GM10248 (cell line): ENCODE measurements around the gene SEPTIN8.

Experiments
- CTCF ChIA-PET: fragments of 300-600 bp; sonication (Branson Sonifier 250); formaldehyde crosslinking; extraction: SDS; loops from one replicate; lab custom pipeline; 2021; ENCODE audit warnings: antibody characterized with exemption; lab: Yijun Ruan, JAX
- POLR2A ChIA-PET: fragments of 350-650 bp; sonication (Branson Sonifier 250); formaldehyde crosslinking; extraction: SDS; loops from one replicate; lab custom pipeline; 2020; ENCODE audit warnings: antibody characterized with exemption; lab: Yijun Ruan, JAX
- DNase-seq: peaks from one replicate; pipeline ENCODE4 v3.0.0; 2012; ENCODE audit errors: extremely low spot score
- TF ChIP-seq, protein P1 (sequence below): IDR thresholded peaks from 2 replicates; pipeline ENCODE4 v1.5.1; 2012; ENCODE audit warnings: mild to moderate bottlenecking, low read depth; ENCODE audit errors: extremely low read depth, missing control alignments, control extremely low read depth

The SEPTIN8 gene

DNA sequence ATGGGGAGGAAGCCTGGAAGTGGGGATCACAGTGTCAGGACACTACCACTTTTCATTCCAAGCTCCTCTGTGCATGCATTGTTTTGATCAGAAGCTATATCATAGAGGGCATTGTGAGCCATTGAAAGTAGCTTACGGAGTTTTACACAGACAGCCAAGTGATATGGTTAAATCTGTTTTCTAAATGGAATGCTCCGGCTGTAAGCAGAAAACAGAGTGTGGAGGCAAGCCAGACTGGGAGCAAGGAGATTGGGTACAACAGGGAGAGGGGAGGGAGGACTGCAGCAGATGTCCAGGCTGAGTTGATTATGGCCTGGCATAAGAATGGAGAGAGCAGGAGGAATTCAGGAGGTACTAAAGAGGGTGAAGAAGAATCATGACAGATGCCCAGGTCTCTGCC, 20.6 kb upstream of the SEPTIN8 start:
- TF ChIP-seq, protein P1, sequence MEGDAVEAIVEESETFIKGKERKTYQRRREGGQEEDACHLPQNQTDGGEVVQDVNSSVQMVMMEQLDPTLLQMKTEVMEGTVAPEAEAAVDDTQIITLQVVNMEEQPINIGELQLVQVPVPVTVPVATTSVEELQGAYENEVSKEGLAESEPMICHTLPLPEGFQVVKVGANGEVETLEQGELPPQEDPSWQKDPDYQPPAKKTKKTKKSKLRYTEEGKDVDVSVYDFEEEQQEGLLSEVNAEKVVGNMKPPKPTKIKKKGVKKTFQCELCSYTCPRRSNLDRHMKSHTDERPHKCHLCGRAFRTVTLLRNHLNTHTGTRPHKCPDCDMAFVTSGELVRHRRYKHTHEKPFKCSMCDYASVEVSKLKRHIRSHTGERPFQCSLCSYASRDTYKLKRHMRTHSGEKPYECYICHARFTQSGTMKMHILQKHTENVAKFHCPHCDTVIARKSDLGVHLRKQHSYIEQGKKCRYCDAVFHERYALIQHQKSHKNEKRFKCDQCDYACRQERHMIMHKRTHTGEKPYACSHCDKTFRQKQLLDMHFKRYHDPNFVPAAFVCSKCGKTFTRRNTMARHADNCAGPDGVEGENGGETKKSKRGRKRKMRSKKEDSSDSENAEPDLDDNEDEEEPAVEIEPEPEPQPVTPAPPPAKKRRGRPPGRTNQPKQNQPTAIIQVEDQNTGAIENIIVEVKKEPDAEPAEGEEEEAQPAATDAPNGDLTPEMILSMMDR, result no peak
- DNase-seq, result no peak
- CTCF ChIA-PET, result interaction anchor here (0.7 to 4.8 kb wide), 7 partner anchors 10 to 559 kb away, joined by 3 to 29 read pairs (median 4); no protein-coding TSS in a partner anchor
- POLR2A ChIA-PET, result no interaction called here

DNA sequence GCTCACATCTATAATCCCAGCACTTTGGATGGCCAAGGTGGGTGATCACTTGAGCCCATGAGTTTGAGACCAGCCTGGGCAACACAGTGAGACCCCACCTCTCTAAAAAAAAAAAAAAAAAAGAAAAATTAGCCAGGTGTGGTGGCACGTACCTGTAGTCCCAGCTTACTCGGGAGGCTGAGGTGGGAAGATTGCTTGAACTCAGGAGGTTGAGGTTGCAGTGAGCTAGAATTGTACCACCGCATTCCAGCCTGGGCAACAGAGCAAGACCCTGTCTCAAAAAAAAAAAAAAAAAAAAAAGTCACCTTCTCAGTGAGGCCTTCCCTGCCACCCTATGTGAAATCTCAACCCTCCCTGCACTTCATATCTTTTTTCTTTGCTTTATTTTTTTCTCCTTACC, 14.0 kb upstream of the SEPTIN8 start:
- ChIA-PET POLR2A (no interaction called here), CTCF (interaction anchor here (1.3 to 2.1 kb wide), 5 partner anchors 10 to 53 kb away, joined by 3 to 11 read pairs (median 6); partner anchors contain the start of gene KIF3A)
- TF ChIP-seq, protein P1, result no peak
- DNase-seq, result no peak

DNA sequence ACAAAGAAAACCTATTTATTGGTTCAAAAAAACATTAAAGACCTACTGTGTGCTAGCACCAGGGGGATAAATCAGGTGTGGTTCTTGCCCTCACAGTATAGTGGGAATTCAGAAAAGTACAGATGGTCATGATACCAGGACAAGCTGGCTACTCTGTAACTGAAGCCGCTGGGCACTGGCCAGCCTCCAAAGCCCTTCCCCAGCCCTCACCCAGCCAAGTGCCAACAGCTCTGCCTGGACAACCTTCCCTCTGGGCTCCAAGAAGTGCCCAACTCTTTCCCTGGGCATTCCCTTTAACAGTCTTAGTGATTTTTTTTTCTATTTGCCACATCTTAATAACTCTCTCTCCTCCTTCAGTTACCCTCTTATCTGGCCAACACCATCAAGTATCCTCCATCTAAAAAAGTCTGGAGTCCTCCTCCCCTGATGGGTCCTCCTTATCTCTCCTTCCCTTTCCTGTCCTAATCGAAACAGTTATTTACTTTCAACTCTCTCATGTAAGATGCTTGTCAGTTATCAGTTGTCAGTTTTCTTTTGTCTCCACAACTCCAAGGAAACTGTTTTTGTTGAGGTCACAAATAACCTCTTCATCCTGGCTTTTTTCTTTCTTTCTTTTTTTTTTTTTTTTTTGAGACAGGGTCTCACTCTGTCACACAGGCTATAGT, 13.3 kb upstream of the SEPTIN8 start:
- TF ChIP-seq, protein P1, result no peak
- POLR2A ChIA-PET, result no interaction called here
- CTCF ChIA-PET, result interaction anchor here (1.4 to 1.9 kb wide), 3 partner anchors 12 to 30 kb away, joined by 4 to 8 read pairs (median 6); no protein-coding TSS in a partner anchor
- no peak for DNase-seq

DNA sequence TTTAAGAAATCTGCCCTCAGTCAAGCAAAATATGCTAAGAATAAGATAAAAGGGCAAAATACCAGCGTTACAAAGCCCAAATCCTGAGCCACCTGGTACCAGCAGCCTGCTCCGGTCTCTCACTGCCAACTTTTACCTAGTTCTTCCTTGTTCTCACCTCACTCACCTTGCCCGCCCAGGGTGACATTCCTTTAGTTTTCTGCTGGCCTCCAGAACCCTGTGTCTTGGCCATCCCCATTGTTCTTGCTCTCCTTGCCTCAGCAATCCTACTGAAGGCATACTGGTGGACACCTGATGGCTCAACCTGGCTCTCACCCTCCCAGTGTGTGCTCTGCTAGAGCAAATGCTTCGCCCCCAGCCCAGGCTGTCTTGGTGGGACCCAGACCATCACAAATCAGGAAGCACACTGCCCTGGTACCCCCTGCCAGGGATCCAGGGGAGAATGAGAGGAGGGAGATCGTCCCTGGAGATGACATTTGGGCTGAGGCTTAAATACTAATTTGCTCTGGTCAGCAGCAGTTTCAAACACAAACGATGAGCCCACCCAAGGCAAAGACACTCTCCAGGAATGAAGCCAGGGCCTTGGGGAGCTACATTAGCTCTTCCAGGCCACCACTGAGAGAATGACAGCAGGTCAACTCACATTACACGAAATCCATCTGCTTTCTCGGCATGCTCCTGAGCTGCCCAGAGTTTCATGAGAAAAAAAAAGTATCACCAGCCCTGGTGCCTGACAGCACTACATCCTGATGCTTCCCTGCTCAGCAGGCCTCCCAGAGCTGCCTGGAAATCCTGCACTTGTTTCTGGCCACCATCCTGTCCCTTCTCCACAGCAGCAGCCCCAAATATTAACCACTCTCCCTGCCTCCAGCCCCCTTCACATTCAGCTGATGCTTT, 12.2 kb upstream of the SEPTIN8 start:
- CTCF ChIA-PET, result interaction anchor here (1.4 to 1.9 kb wide), 2 partner anchors 19 to 31 kb away, joined by 4 to 8 read pairs; no protein-coding TSS in a partner anchor
- no peak for DNase-seq
- TF ChIP-seq, protein P1, result no peak
- POLR2A ChIA-PET, result no interaction called here

DNA sequence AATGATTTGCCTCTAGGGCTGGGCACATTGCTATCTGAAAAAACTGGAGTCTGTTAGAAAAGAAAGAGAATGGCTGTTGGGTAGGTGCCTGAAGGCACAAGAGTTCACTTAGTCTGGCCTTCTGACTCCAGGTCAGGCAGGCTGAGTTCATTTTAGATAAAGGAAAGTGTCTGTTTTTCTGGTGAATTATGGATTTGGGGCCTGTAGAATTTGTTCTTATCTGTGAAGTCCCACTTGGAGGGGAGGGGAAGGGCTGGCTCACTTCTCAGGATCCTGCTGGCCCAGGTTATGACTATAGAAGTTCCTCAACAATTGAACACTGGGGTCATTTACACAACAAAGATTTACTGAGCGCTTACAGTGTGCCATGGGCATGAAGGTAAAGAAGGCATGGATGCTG, 11.5 kb upstream of the SEPTIN8 start:
- DNase-seq, result no peak
- CTCF ChIA-PET, result interaction anchor here (1.0 to 1.3 kb wide), 2 partner anchors 9 to 31 kb away, joined by 3 to 4 read pairs; no protein-coding TSS in a partner anchor
- POLR2A ChIA-PET, result no interaction called here
- TF ChIP-seq, protein P1, result no peak

DNA sequence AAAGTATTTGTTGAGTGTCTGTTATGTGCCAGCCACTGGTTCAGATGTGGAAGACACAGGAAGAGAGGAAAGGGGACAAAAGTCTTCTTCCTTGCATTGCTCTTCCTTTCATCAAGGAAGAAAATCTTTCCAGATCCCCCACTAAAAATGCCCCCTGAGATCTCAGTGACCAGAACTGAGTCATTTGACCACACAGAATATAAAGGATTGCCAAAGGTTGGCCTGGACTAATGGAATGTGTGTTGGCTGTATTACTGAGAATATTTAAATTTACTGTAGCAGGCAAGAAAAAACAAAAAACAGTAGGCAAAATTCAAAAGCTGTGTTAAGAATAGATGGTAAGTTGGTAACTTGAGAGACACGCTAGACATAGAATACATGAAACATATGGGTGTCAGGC, 10.0 kb upstream of the SEPTIN8 start:
- ChIA-PET POLR2A (no interaction called here), CTCF (interaction anchor here (1.2 to 1.7 kb wide), 2 partner anchors 9 to 32 kb away, joined by 4 to 5 read pairs; no protein-coding TSS in a partner anchor)

More for the DNA sequence above, 10.0 kb upstream of the SEPTIN8 start:
- DNase-seq, result no peak
- TF ChIP-seq, protein P1, result no peak
